Fibroblast of villous mesenchyme (primary cell): ENCODE measurements around the gene PKMYT1. TPM values are rescaled to one million over a fixed set of nuclear protein-coding genes. Genes with fewer than 3 reads are reported as not detected.

Experiments used
- DNase-seq: peaks from one replicate; pipeline ENCODE4 v3.0.0-alpha.2; 2010; ENCODE audit warnings: low read depth
- H3K4me3 ChIP-seq: 2 replicates; pipeline ENCODE4 v1.5.1; 2011; ENCODE audit warnings: low read depth, mild to moderate bottlenecking, low read length
- CTCF ChIP-seq: IDR thresholded peaks from 2 replicates; pipeline ENCODE4 v1.5.1; 2012; ENCODE audit warnings: low read depth, mild to moderate bottlenecking, low read length; ENCODE audit not compliant: insufficient read depth
- total RNA-seq: library from RNA; depleted of rRNA; stranded (reverse); fragments of >200 nt; gene quantifications from 2 replicates; pipeline ENCODE4 v1.2.3, GENCODE V29; 2012

PKMYT1 gene
- total RNA-seq, 1 donor: 6.9 TPM

- TF ChIP-seq CTCF: no peak
- H3K4me3 ChIP-seq: no peak within 1 kb of the TSS
- DNase-seq: no peak
Observed at GRCh38 chr16:3012828-3013420, 32.7 kb upstream of the PKMYT1 start, which contains the start of gene CLDN9. Gene CLDN9 (plus strand): TSS chr16:3012923. CDS start chr16:3013363, 440 bp downstream.

GRCh38 chr16:3012246-3012645 lies 32.0 kb upstream of the PKMYT1 start:
- H3K4me3 ChIP-seq: no peak overlapping the region
- no peak for TF ChIP-seq CTCF
- DNase-seq: no peak

- no peak overlapping the region for H3K4me3 ChIP-seq
- no peak for TF ChIP-seq CTCF
- no peak for DNase-seq
Observed at GRCh38 chr16:3010510-3010909, 30.3 kb upstream of the PKMYT1 start.

GRCh38 chr16:3009568-3010390 lies 29.5 kb upstream of the PKMYT1 start:
- no peak for TF ChIP-seq CTCF
- no peak overlapping the region for H3K4me3 ChIP-seq
- no peak for DNase-seq

GRCh38 chr16:3008690-3009037 lies 28.4 kb upstream of the PKMYT1 start:
- DNase-seq: no peak
- H3K4me3 ChIP-seq: no peak overlapping the region
- TF ChIP-seq CTCF: no peak

- DNase-seq: no peak
- TF ChIP-seq CTCF: no peak
- H3K4me3 ChIP-seq: no peak overlapping the region
Observed at GRCh38 chr16:3007957-3008689, 27.9 kb upstream of the PKMYT1 start.
